ENCODE data around the gene KLHL9.

KLHL9 gene

DNA sequence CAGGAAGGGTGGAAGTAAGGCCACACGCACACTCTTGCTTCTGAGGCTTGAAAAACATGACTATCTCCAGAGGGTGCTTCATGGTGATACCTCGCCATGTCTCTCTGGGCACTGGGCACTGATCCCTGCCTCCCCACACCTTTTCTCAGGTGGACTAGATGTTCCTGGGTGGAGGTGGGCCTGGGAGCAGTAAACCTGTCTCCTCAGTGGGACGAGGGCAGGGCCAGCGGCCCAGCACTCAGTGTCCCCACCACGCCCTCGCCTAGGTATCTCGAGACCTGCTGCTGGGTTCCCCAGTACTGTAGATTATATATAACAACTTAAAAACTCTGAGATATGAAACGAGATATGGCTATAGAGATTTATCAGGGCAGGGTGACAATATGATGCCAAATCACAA is 27.1 kb upstream of the KLHL9 start:
- TF ChIP-seq, protein P1, sequence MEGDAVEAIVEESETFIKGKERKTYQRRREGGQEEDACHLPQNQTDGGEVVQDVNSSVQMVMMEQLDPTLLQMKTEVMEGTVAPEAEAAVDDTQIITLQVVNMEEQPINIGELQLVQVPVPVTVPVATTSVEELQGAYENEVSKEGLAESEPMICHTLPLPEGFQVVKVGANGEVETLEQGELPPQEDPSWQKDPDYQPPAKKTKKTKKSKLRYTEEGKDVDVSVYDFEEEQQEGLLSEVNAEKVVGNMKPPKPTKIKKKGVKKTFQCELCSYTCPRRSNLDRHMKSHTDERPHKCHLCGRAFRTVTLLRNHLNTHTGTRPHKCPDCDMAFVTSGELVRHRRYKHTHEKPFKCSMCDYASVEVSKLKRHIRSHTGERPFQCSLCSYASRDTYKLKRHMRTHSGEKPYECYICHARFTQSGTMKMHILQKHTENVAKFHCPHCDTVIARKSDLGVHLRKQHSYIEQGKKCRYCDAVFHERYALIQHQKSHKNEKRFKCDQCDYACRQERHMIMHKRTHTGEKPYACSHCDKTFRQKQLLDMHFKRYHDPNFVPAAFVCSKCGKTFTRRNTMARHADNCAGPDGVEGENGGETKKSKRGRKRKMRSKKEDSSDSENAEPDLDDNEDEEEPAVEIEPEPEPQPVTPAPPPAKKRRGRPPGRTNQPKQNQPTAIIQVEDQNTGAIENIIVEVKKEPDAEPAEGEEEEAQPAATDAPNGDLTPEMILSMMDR (IDR thresholded peaks at IDR 0.05), result no peak
- H3K4me3 ChIP-seq (ENCODE audit: low read depth, low read length), result no peak overlapping the region
- H3K4me1 ChIP-seq, result no peaks in the 10 kb centered on the region

GRCh38 chr9:21357479-21358460 is 22.6 kb upstream of the KLHL9 start:
- H3K4me3 ChIP-seq (ENCODE audit: low read depth, low read length), result no peak overlapping the region

More for the DNA sequence above, 27.1 kb upstream of the KLHL9 start:
- no peak overlapping the region for H3K27ac ChIP-seq
- no peak overlapping the region for H3K4me2 ChIP-seq (ENCODE audit: low read length)
- no peaks in the 10 kb centered on the region for H3K9me3 ChIP-seq (ENCODE audit: control insufficient read depth, low read length)
- no peaks in the 10 kb centered on the region for H3K27me3 ChIP-seq (ENCODE audit: control insufficient read depth, insufficient read depth, low read length)
- no peak overlapping the region for H3K9ac ChIP-seq
- H2AFZ ChIP-seq, result no peak overlapping the region
- no peaks in the 10 kb centered on the region for H3K36me3 ChIP-seq (ENCODE audit: control insufficient read depth, insufficient read depth, low read length)
- no peaks in the 10 kb centered on the region for H3K79me2 ChIP-seq

DNA sequence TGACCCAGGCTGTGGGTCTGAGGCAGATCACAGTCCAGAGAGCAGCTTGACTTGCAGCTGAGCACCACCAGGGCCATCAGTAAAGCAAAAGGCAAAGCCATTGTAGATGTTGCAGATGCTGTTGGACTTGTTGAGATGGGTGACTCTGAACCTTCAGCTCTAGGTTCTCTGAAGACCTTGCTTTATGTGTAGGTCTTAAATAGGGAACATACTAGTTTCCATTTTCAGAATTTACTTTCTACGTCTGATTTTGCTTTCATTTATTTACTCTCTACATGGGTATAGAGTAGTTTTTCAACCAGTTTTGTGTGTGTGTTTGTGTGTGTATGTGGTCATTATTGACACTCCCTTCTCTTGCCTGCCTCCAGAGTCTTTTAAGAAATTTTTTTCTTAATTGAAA is 15.6 kb upstream of the KLHL9 start, which contains the start of gene IFNA6:
TSS of gene IFNA6 (minus strand) at position 101 of the 400 bp plus-strand sequence. CDS start at position 101, 0 bp downstream.
- Histone ChIP-seq H3K9ac (no peak within 1 kb of the TSS), H3K27ac (no peak within 1 kb of the TSS), H3K36me3 (ENCODE audit: control insufficient read depth, insufficient read depth, low read length) (no peaks in the 10 kb centered on the region), H3K4me2 (ENCODE audit: low read length) (no peak within 1 kb of the TSS), H3K9me3 (ENCODE audit: control insufficient read depth, low read length) (no peaks in the 10 kb centered on the region), H3K4me3 (ENCODE audit: low read depth, low read length) (no peak within 1 kb of the TSS), H3K4me1 (no peaks in the 10 kb centered on the region), H3K79me2 (no peaks in the 10 kb centered on the region), H2AFZ (no peak within 1 kb of the TSS), H3K27me3 (ENCODE audit: control insufficient read depth, insufficient read depth, low read length) (no peaks in the 10 kb centered on the region)
- TF ChIP-seq, protein P1 (IDR thresholded peaks at IDR 0.05), result no peak

More at GRCh38 chr9:21357479-21358460, 22.6 kb upstream of the KLHL9 start:
- Histone ChIP-seq H3K36me3 (ENCODE audit: control insufficient read depth, insufficient read depth, low read length) (no peaks in the 10 kb centered on the region), H3K9me3 (ENCODE audit: control insufficient read depth, low read length) (no peaks in the 10 kb centered on the region), H3K4me1 (no peaks in the 10 kb centered on the region), H3K27me3 (ENCODE audit: control insufficient read depth, insufficient read depth, low read length) (no peaks in the 10 kb centered on the region), H3K4me2 (ENCODE audit: low read length) (no peak overlapping the region), H3K27ac (no peak overlapping the region), H3K79me2 (no peaks in the 10 kb centered on the region), H3K9ac (no peak overlapping the region), H2AFZ (no peak overlapping the region)
- TF ChIP-seq, protein P1 (IDR thresholded peaks at IDR 0.05), result no peak

GRCh38 chr9:21348430-21348970 is 13.3 kb upstream of the KLHL9 start:
- TF ChIP-seq, protein P1 (IDR thresholded peaks at IDR 0.05), result no peak
- no peak overlapping the region for H2AFZ ChIP-seq
- H3K27me3 ChIP-seq (ENCODE audit: control insufficient read depth, insufficient read depth, low read length), result no peaks in the 10 kb centered on the region
- H3K27ac ChIP-seq, result no peak overlapping the region
- H3K36me3 ChIP-seq (ENCODE audit: control insufficient read depth, insufficient read depth, low read length), result no peaks in the 10 kb centered on the region
- no peaks in the 10 kb centered on the region for H3K4me1 ChIP-seq
- H3K9ac ChIP-seq, result no peak overlapping the region
- H3K79me2 ChIP-seq, result no peaks in the 10 kb centered on the region
- H3K4me2 ChIP-seq (ENCODE audit: low read length), result no peak overlapping the region
- no peaks in the 10 kb centered on the region for H3K9me3 ChIP-seq (ENCODE audit: control insufficient read depth, low read length)
- H3K4me3 ChIP-seq (ENCODE audit: low read depth, low read length), result no peak overlapping the region
